AG04450 (cell line): ENCODE data around the gene DHRS12. TPM values are rescaled to one million over a fixed set of nuclear protein-coding genes. Genes with fewer than 3 reads are reported as not detected.

Source experiments
- CTCF ChIA-PET: fragments of 300-600, 350-600 bp; formaldehyde crosslinking; extraction: SDS; loops from one replicate; lab custom pipeline; 2022; ENCODE audit warnings: antibody characterized with exemption, inconsistent platforms; lab: Charles Lee
- POLR2A ChIA-PET: fragments of 350-600 bp; formaldehyde crosslinking; extraction: SDS; loops from one replicate; lab custom pipeline; 2021; ENCODE audit warnings: antibody characterized with exemption, inconsistent platforms; lab: Yijun Ruan, JAX
- DNase-seq: peaks from one replicate; pipeline ENCODE4 v3.0.0-alpha.2; 2011; ENCODE audit warnings: low read depth, low spot score
- H3K27ac ChIP-seq: one replicate; pipeline ENCODE4 v1.5.1; 2012; ENCODE audit warnings: low read depth, low read length, control low read depth
- H3K27me3 ChIP-seq: one replicate; pipeline ENCODE4 v1.6.0; 2012; ENCODE audit warnings: low read length; ENCODE audit not compliant: control insufficient read depth, insufficient read depth
- H3K4me3 ChIP-seq: 2 replicates; pipeline ENCODE4 v1.5.1; 2011; ENCODE audit warnings: mild to moderate bottlenecking, low read depth, low read length, control low read depth
- H3K9me3 ChIP-seq: 2 replicates; pipeline ENCODE4 v1.5.1; 2012; ENCODE audit warnings: low read length; ENCODE audit not compliant: control insufficient read depth, insufficient read depth
- polyA plus RNA-seq: library from polyadenylated mRNA; depleted of rRNA; stranded (reverse); fragments of >200 nt; gene quantifications from 2 replicates; pipeline ENCODE4 v1.2.3, GENCODE V29; 2011
- TF ChIP-seq, protein P1 (sequence below): IDR thresholded peaks from 2 replicates; pipeline ENCODE4 v1.5.1; 2011; ENCODE audit warnings: low read depth, low read length, control low read depth, inconsistent platforms

The DHRS12 gene
- polyA plus RNA-seq, 1 experiment: 3.7 TPM

DNA sequence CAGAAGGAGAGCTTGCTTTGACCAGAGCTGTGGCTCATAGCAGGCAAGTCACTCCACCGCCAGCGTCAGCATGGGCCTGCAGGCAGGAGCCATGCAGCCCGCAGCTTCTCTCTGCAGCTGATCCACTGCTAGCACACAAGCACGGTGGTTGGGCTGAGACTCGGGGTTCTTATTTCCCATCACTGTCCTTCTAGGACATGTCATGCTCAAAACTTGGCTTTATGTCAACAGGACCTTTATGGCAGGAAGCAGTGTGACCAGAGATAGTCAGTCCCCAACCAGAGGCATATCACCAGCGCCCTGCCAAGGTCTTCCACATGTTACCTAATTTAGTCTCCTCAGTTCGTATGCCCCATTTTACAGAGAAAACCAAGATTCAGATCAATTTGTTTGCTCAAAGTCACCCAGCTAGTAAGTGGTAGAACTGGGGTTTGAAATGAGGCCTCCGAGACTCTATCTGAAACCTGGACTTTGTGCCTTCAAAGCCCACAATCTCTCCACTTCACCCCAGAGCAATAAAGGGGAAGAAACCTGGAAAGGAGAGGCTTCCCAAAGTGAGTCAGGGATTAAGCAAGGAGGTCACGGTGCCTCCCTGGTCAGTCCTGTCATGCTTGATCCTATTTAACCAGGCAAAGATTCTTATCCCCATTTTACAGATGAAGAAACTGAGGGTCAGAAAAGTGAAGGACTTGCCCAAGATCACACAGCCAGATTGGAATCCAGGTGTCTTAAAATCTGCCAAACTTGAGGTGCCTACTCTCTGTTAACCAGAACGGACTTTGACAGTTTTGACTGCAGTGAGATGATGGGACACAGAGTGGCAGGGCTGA lies 36.0 kb upstream of the DHRS12 start:
- Histone ChIP-seq H3K4me3 (no peak overlapping the region), H3K27me3 (peaks cover 20% of the 10 kb centered on the region), H3K27ac (no peak overlapping the region), H3K9me3 (no peaks in the 10 kb centered on the region)
- TF ChIP-seq, protein P1, sequence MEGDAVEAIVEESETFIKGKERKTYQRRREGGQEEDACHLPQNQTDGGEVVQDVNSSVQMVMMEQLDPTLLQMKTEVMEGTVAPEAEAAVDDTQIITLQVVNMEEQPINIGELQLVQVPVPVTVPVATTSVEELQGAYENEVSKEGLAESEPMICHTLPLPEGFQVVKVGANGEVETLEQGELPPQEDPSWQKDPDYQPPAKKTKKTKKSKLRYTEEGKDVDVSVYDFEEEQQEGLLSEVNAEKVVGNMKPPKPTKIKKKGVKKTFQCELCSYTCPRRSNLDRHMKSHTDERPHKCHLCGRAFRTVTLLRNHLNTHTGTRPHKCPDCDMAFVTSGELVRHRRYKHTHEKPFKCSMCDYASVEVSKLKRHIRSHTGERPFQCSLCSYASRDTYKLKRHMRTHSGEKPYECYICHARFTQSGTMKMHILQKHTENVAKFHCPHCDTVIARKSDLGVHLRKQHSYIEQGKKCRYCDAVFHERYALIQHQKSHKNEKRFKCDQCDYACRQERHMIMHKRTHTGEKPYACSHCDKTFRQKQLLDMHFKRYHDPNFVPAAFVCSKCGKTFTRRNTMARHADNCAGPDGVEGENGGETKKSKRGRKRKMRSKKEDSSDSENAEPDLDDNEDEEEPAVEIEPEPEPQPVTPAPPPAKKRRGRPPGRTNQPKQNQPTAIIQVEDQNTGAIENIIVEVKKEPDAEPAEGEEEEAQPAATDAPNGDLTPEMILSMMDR: no peak
- ChIA-PET POLR2A (no interaction called here), CTCF (no interaction called here)
- no peak for DNase-seq

DNA sequence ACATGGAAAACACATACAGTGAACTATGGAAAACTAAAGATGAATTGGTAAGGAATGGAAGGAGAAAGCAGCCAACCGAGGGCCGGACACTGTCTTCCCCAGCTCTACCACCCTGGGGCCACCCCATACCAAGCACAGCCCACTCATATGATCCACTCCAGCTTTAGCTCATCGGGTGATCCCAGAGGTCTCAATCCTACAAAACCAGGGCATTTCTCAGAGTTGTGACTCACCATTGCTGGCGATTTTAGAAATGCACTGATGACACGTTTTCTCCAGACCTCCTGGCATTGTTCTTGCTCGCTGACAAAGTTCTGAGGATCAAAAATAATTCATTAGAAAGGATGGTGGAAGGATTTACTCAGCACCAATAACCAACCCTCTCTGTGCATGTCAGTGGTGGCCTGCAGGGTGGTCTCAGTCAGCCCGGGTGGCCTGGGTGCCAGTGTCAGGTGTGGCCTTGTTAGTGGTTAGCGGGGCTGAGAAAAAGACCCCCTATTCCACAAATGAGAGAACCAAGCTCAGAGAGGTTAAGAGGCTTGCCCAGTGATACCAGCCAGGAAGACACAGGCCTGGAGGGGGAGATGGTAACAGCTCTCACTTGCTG lies 34.4 kb upstream of the DHRS12 start:
- no peak for DNase-seq
- POLR2A ChIA-PET: no interaction called here
- Histone ChIP-seq H3K27ac (no peak overlapping the region), H3K27me3 (peaks cover 26% of the 10 kb centered on the region), H3K4me3 (no peak overlapping the region), H3K9me3 (no peaks in the 10 kb centered on the region)
- CTCF ChIA-PET: interaction anchor here (0.9 to 1.4 kb wide), 3 partner anchors 12 to 713 kb away, joined by 3 read pairs; no protein-coding TSS in a partner anchor
- TF ChIP-seq, protein P1: no peak

DNA sequence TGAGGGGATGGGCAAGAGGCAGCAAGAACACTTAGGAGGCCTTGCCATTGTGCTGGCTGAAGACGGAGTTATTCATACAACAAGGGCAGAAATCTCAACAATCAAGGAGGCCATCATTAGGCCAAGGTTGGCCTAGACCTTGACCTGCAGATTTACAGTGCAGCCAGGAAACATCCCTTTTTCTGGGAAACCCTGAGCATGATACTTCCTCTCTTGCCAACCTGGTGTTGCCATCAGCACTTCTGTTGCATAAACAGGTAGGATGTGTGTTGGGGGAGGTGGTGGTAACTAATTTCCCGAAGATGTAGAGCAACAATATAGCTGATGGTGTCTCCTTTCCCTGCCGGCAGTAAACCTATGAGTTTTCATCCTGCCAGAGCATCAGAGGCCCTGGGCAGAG lies 33.1 kb upstream of the DHRS12 start:
- DNase-seq: no peak
- peaks cover 28% of the 10 kb centered on the region for H3K27me3 ChIP-seq
- H3K4me3 ChIP-seq: no peak overlapping the region
- CTCF ChIA-PET: interaction anchor here (1.4 kb wide), 1 partner anchor 13 kb away, joined by 3 read pairs; no protein-coding TSS in a partner anchor
- no peak overlapping the region for H3K27ac ChIP-seq
- no peaks in the 10 kb centered on the region for H3K9me3 ChIP-seq
- POLR2A ChIA-PET: no interaction called here
- TF ChIP-seq, protein P1: no peak

DNA sequence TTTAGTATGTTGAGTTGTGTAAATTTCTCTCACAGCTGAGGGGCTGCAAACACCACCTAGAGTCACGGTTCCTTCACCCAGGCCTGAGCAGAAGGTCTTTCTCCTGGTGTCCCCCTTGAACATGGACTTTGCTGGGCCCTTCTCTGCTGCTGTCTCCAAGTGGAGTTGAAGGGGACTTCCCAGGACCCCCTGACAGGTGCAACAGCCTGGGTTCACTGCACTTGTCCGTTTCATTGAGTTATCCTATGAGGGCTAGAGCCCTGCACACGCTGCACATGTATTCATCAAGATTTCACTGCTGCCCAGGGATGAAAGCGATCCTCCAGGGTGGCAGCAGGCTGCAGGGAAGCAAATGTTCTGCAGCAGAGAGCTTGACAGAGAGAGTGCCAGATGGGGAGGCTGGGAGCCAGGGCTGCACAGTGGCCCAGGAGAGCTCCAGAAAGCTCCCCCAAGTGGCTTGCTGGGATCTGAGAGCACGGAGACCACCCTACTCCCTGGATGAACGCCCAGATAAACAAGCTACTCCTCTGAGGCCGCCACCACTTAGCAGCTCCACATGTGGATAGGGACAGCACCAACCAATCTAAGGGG lies 30.7 kb upstream of the DHRS12 start:
- CTCF ChIA-PET: interaction anchor here (1.1 to 1.8 kb wide), 4 partner anchors 11 to 616 kb away, joined by 4 to 12 read pairs (median 5); partner anchors contain the start of gene TMEM272

More for the DNA sequence above, 30.7 kb upstream of the DHRS12 start:
- H3K4me3 ChIP-seq: no peak overlapping the region
- no peak for DNase-seq
- POLR2A ChIA-PET: interaction anchor here (0.6 to 0.7 kb wide), 2 partner anchors 324 to 389 kb away, joined by 3 read pairs; no protein-coding TSS in a partner anchor
- H3K9me3 ChIP-seq: no peaks in the 10 kb centered on the region
- peaks cover 25% of the 10 kb centered on the region for H3K27me3 ChIP-seq
- TF ChIP-seq, protein P1: no peak
- H3K27ac ChIP-seq: no peak overlapping the region
